Mesendoderm (in vitro differentiated cells): ENCODE data around the gene FBXO10.
A peak's percentile ranks its signal among the peaks of the same experiment; 100 is the strongest.

ENCODE experiments used
- DNase-seq: peaks from one replicate; pipeline ENCODE4 v3.0.0; 2013
- H2AK5ac ChIP-seq: 2 replicates; pipeline ENCODE4 v1.6.1; 2013; ENCODE audit warnings: low read length, inconsistent platforms
- H2BK120ac ChIP-seq: 2 replicates; pipeline ENCODE4 v1.6.1; 2013; ENCODE audit warnings: low read depth, mild to moderate bottlenecking, low read length, moderate library complexity, mixed read lengths
- H2BK15ac ChIP-seq: replicated peaks from 2 replicates; pipeline ENCODE4 v1.6.1; 2013; ENCODE audit warnings: low read depth, mild to moderate bottlenecking, moderate library complexity
- H2BK5ac ChIP-seq: 2 replicates; pipeline ENCODE4 v1.6.1; 2013; ENCODE audit warnings: low read length, inconsistent platforms
- H3K18ac ChIP-seq: 2 replicates; pipeline ENCODE4 v1.6.1; 2013; ENCODE audit warnings: mild to moderate bottlenecking, low read length, mixed read lengths
- H3K23ac ChIP-seq: one replicate; pipeline ENCODE4 v1.6.1; 2013; ENCODE audit warnings: low read length
- H3K27ac ChIP-seq: 2 replicates; pipeline ENCODE4 v1.5.1; 2013; ENCODE audit warnings: low read depth, mild to moderate bottlenecking, inconsistent platforms, low read length, moderate library complexity
- H3K27me3 ChIP-seq: 2 replicates; pipeline ENCODE4 v1.6.1; 2013; ENCODE audit warnings: low read length, control low read depth, mild to moderate bottlenecking, inconsistent platforms; ENCODE audit not compliant: insufficient read depth, poor library complexity
- H3K36me3 ChIP-seq: 2 replicates; pipeline ENCODE4 v1.6.1; 2013; ENCODE audit warnings: low read length, inconsistent platforms; ENCODE audit not compliant: control insufficient read depth, insufficient read depth
- H3K4ac ChIP-seq: one replicate; pipeline ENCODE4 v1.6.1; 2013; ENCODE audit warnings: low read depth, mild to moderate bottlenecking, low read length, moderate library complexity
- H3K4me1 ChIP-seq: 2 replicates; pipeline ENCODE4 v1.6.1; 2013; ENCODE audit warnings: low read depth, low read length, inconsistent platforms; ENCODE audit not compliant: control insufficient read depth
- H3K4me2 ChIP-seq: 2 replicates; pipeline ENCODE4 v1.6.1; 2013; ENCODE audit warnings: low read length
- H3K4me3 ChIP-seq: 2 replicates; pipeline ENCODE4 v1.5.1; 2013; ENCODE audit warnings: mild to moderate bottlenecking, low read length
- H3K56ac ChIP-seq: one replicate; pipeline ENCODE4 v1.6.1; 2013; ENCODE audit warnings: low read length
- H3K79me1 ChIP-seq: 2 replicates; pipeline ENCODE4 v1.6.1; 2013; ENCODE audit warnings: low read length, inconsistent platforms
- H3K79me2 ChIP-seq: 2 replicates; pipeline ENCODE4 v1.6.1; 2013; ENCODE audit warnings: mild to moderate bottlenecking, low read length; ENCODE audit not compliant: control insufficient read depth, insufficient read depth
- H3K9ac ChIP-seq: 2 replicates; pipeline ENCODE4 v1.6.1; 2013; ENCODE audit warnings: low read length, inconsistent platforms
- H4K5ac ChIP-seq: one replicate; pipeline ENCODE4 v1.6.1; 2013; ENCODE audit warnings: low read length
- H4K8ac ChIP-seq: one replicate; pipeline ENCODE4 v1.6.1; 2013; ENCODE audit warnings: low read depth, mild to moderate bottlenecking, control low read depth, low read length, moderate library complexity
- WGBS: extraction: QIAGEN DNeasy Blood & Tissue Kit; methylation state at CpG from one replicate; pipeline ENCODE4 v1.1.7; 2013; ENCODE audit warnings: low lambda C conversion rate, missing lambda C conversion rate; ENCODE audit not compliant: insufficient coverage; ENCODE audit errors: extremely low coverage; 5-methylcytosine and 5-hydroxymethylcytosine counted together

FBXO10 gene

GRCh38 chr9:37464426-37465248, 111.5 kb downstream of the FBXO10 start:
- H3K9ac ChIP-seq: peak overlapping the region; percentile 99
- H3K79me1 ChIP-seq: peaks cover 4% of the 10 kb centered on the region
- no peaks in the 10 kb centered on the region for H3K36me3 ChIP-seq
- no peak overlapping the region for H4K5ac ChIP-seq
- no peak for DNase-seq
- H3K27ac ChIP-seq: peak overlapping the region; percentile 88
- no peak overlapping the region for H2BK15ac ChIP-seq
- H2BK5ac ChIP-seq: peak overlapping the region; percentile 94
- peak overlapping the region; percentile 71 for H3K4ac ChIP-seq
- H3K4me2 ChIP-seq: peak overlapping the region; percentile 91
- H3K23ac ChIP-seq: peak overlapping the region; percentile 89
- H4K8ac ChIP-seq: no peak overlapping the region
- peak overlapping the region; percentile 98 for H3K4me3 ChIP-seq
- H2BK120ac ChIP-seq: no peak overlapping the region
- no peak overlapping the region for H2AK5ac ChIP-seq
- peaks cover 45% of the 10 kb centered on the region for H3K79me2 ChIP-seq
- H3K18ac ChIP-seq: peak overlapping the region; percentile 35
- H3K4me1 ChIP-seq: peaks cover 3% of the 10 kb centered on the region
- no peaks in the 10 kb centered on the region for H3K27me3 ChIP-seq
- no CpG with 5 or more reads among the region's 47 CpGs for WGBS
- H3K56ac ChIP-seq: peak overlapping the region; percentile 99

GRCh38 chr9:37464006-37464405, 112.2 kb downstream of the FBXO10 start:
- Histone ChIP-seq H2AK5ac (no peak overlapping the region), H3K56ac (peak overlapping the region; percentile 79), H3K23ac (no peak overlapping the region), H3K27me3 (no peaks in the 10 kb centered on the region), H3K79me1 (peaks cover 4% of the 10 kb centered on the region), H2BK120ac (no peak overlapping the region), H3K27ac (no peak overlapping the region), H3K4me1 (peaks cover 3% of the 10 kb centered on the region), H3K4me3 (peak overlapping the region; percentile 32), H3K18ac (no peak overlapping the region), H3K4me2 (peak overlapping the region; percentile 76), H3K9ac (peak overlapping the region; percentile 99), H4K8ac (no peak overlapping the region), H2BK5ac (no peak overlapping the region), H3K79me2 (peaks cover 45% of the 10 kb centered on the region), H3K4ac (no peak overlapping the region), H4K5ac (no peak overlapping the region), H3K36me3 (no peaks in the 10 kb centered on the region), H2BK15ac (no peak overlapping the region)
- no CpG with 5 or more reads among the region's 3 CpGs for WGBS
- no peak for DNase-seq
